GM21717 (cell line): ENCODE measurements around the gene TOX2.

Source experiments
- ATAC-seq: cut with Tn5 transposase; IDR thresholded peaks from one replicate; pipeline ENCODE4 v1.9.1; 2021; ENCODE audit warnings: mild to moderate bottlenecking, moderate library complexity; ENCODE audit not compliant: unreplicated experiment

TOX2 gene

GRCh38 chr20:44073011-44073674 is 158.5 kb downstream of the TOX2 start:
- no peak for ATAC-seq

GRCh38 chr20:44073675-44074071 is 159.0 kb downstream of the TOX2 start:
- no peak for ATAC-seq

- ATAC-seq: no peak
Measured at GRCh38 chr20:44074252-44075151, 159.8 kb downstream of the TOX2 start.

GRCh38 chr20:44075191-44075949 is 160.7 kb downstream of the TOX2 start:
- ATAC-seq: no peak

- ATAC-seq: no peak
Measured at GRCh38 chr20:44075950-44076232, 161.2 kb downstream of the TOX2 start.

GRCh38 chr20:44079291-44079690 is 164.6 kb downstream of the TOX2 start:
- no peak for ATAC-seq

GRCh38 chr20:44080064-44080463 is 165.4 kb downstream of the TOX2 start:
- no peak for ATAC-seq

- no peak for ATAC-seq
Measured at GRCh38 chr20:44080646-44081267, 166.1 kb downstream of the TOX2 start.

GRCh38 chr20:44081476-44081875 is 166.8 kb downstream of the TOX2 start:
- no peak for ATAC-seq

- ATAC-seq: no peak
Measured at GRCh38 chr20:44081888-44082287, 167.2 kb downstream of the TOX2 start.

GRCh38 chr20:44083220-44083933 is 168.7 kb downstream of the TOX2 start:
- no peak for ATAC-seq

GRCh38 chr20:44084439-44084838 is 169.8 kb downstream of the TOX2 start:
- no peak for ATAC-seq

- ATAC-seq: no peak
Measured at GRCh38 chr20:44084891-44085290, 170.2 kb downstream of the TOX2 start.

GRCh38 chr20:44085616-44086434 is 171.2 kb downstream of the TOX2 start:
- ATAC-seq: no peak

- ATAC-seq: no peak
Measured at GRCh38 chr20:44087051-44087856, 172.6 kb downstream of the TOX2 start.

GRCh38 chr20:44087857-44088120 is 173.1 kb downstream of the TOX2 start:
- no peak for ATAC-seq

GRCh38 chr20:44089987-44090674 is 175.5 kb downstream of the TOX2 start:
- ATAC-seq: no peak

- no peak for ATAC-seq
Measured at GRCh38 chr20:44091026-44091425, 176.4 kb downstream of the TOX2 start.
